Neuronal stem cell (in vitro differentiated cells): Measurements from ENCODE around the gene TCEAL4.

ENCODE experiments used
- DNase-seq: peaks from one replicate; pipeline ENCODE4 v3.0.0-alpha.2; 2013; ENCODE audit warnings: low spot score
- H2AFZ ChIP-seq: one replicate; pipeline ENCODE4 v1.6.1; 2013; ENCODE audit warnings: mild to moderate bottlenecking, low read length, inconsistent platforms
- H2AK5ac ChIP-seq: 2 replicates; pipeline ENCODE4 v1.6.1; 2013; ENCODE audit warnings: low read depth, mild to moderate bottlenecking, inconsistent platforms, low read length, moderate library complexity, mixed read lengths
- H2BK120ac ChIP-seq: 2 replicates; pipeline ENCODE4 v1.6.1; 2013; ENCODE audit warnings: low read depth, mild to moderate bottlenecking, inconsistent platforms, low read length, moderate library complexity, mixed read lengths
- H2BK12ac ChIP-seq: one replicate; pipeline ENCODE4 v1.6.1; 2013; ENCODE audit warnings: low read length, inconsistent platforms
- H2BK15ac ChIP-seq: 2 replicates; pipeline ENCODE4 v1.6.1; 2013; ENCODE audit warnings: mild to moderate bottlenecking, low read length, inconsistent platforms, mixed read lengths
- H2BK5ac ChIP-seq: one replicate; pipeline ENCODE4 v1.6.1; 2013; ENCODE audit warnings: inconsistent platforms, mild to moderate bottlenecking, low read length, moderate library complexity
- H3K14ac ChIP-seq: one replicate; pipeline ENCODE4 v1.6.1; 2013; ENCODE audit warnings: low read length, inconsistent platforms
- H3K18ac ChIP-seq: 2 replicates; pipeline ENCODE4 v1.6.1; 2013; ENCODE audit warnings: low read length, inconsistent platforms
- H3K23ac ChIP-seq: 2 replicates; pipeline ENCODE4 v1.6.1; 2013; ENCODE audit warnings: low read depth, mild to moderate bottlenecking, mixed read lengths, low read length, inconsistent platforms; ENCODE audit not compliant: poor library complexity
- H3K27ac ChIP-seq: replicated peaks from 3 replicates; pipeline ENCODE4 v1.5.1; 2013; ENCODE audit warnings: low read length, inconsistent platforms
- H3K27me3 ChIP-seq, 3 experiments: 2 replicates each; pipeline ENCODE4 v1.6.1; 2013; ENCODE audit warnings: low read length in 3 of 3, mild to moderate bottlenecking in 2 of 3, inconsistent platforms in 1 of 3, low read depth in 1 of 3, mixed read lengths in 1 of 3, moderate library complexity in 1 of 3; ENCODE audit not compliant: control insufficient read depth in 3 of 3, insufficient read depth in 3 of 3
- H3K36me3 ChIP-seq, 2 donors: replicated peaks in 1 of 2; 2 replicates each; pipeline ENCODE4 v1.6.1; 2013; ENCODE audit warnings: low read length in 2 of 2; ENCODE audit not compliant: control insufficient read depth in 2 of 2, insufficient read depth in 2 of 2
- H3K4ac ChIP-seq: 2 replicates; pipeline ENCODE4 v1.6.1; 2013; ENCODE audit warnings: inconsistent platforms, mild to moderate bottlenecking, low read length, moderate library complexity
- H3K4me1 ChIP-seq, 2 donors: 1 replicate in 1 of 2; 2 replicates in 1 of 2; pipeline ENCODE4 v1.6.1; 2013; ENCODE audit warnings: low read length in 2 of 2, low read depth in 1 of 2; ENCODE audit not compliant: control insufficient read depth in 2 of 2, insufficient read depth in 1 of 2
- H3K4me2 ChIP-seq: one replicate; pipeline ENCODE4 v1.6.1; 2013; ENCODE audit warnings: mild to moderate bottlenecking, low read length, inconsistent platforms; ENCODE audit not compliant: insufficient read depth, poor library complexity, severe bottlenecking
- H3K4me3 ChIP-seq, 2 donors: 2 replicates each; pipeline ENCODE4 v1.5.1; 2013; ENCODE audit warnings: low read length in 2 of 2, mild to moderate bottlenecking in 2 of 2, inconsistent platforms in 1 of 2, moderate library complexity in 1 of 2
- H3K79me1 ChIP-seq: one replicate; pipeline ENCODE4 v1.6.1; 2013; ENCODE audit warnings: low read depth, mild to moderate bottlenecking, inconsistent platforms, low read length, moderate library complexity
- H3K9ac ChIP-seq: one replicate; pipeline ENCODE4 v1.6.1; 2013; ENCODE audit warnings: mild to moderate bottlenecking, low read depth, low read length, inconsistent platforms; ENCODE audit not compliant: poor library complexity
- H3K9me3 ChIP-seq, 2 donors: replicated peaks in 1 of 2; 2 replicates each; pipeline versions ENCODE3 to v1.6.1; 2013; ENCODE audit warnings: low read length in 2 of 2, mild to moderate bottlenecking in 2 of 2, inconsistent platforms in 1 of 2, low read depth in 1 of 2, mixed read lengths in 1 of 2, moderate library complexity in 1 of 2; ENCODE audit not compliant: control insufficient read depth in 2 of 2, insufficient read depth in 1 of 2
- H4K8ac ChIP-seq: one replicate; pipeline ENCODE4 v1.6.1; 2013; ENCODE audit warnings: low read depth, mild to moderate bottlenecking, inconsistent platforms, low read length, moderate library complexity
- H4K91ac ChIP-seq: one replicate; pipeline ENCODE4 v1.6.1; 2013; ENCODE audit warnings: low read length, low read depth, mild to moderate bottlenecking, inconsistent platforms; ENCODE audit not compliant: poor library complexity
- WGBS, 2 donors: extraction: QIAGEN DNeasy Blood & Tissue Kit; methylation state at CpG; one replicate each; pipeline ENCODE4 v1.1.7; 2013; ENCODE audit warnings: missing lambda C conversion rate in 2 of 2, mixed read lengths in 1 of 2; ENCODE audit not compliant: insufficient read length in 2 of 2, insufficient replicate concordance in 1 of 2; ENCODE audit errors: extremely low coverage in 2 of 2; 5-methylcytosine and 5-hydroxymethylcytosine counted together

TCEAL4 gene

GRCh38 chrX:103560256-103560655, 25.1 kb upstream of the TCEAL4 start:
- Histone ChIP-seq H3K18ac (no peak overlapping the region), H3K4me3 (no peak overlapping the region), H3K4ac (no peak overlapping the region), H3K9ac (no peak overlapping the region), H2BK5ac (no peak overlapping the region), H3K4me2 (no peak overlapping the region), H3K9me3 (no peaks in the 10 kb centered on the region), H3K4me1 (no peaks in the 10 kb centered on the region), H3K27ac (no peak overlapping the region), H4K91ac (no peak overlapping the region), H3K36me3 (no peaks in the 10 kb centered on the region), H2AK5ac (no peak overlapping the region), H3K79me1 (no peaks in the 10 kb centered on the region), H4K8ac (no peak overlapping the region), H2BK12ac (no peak overlapping the region), H2BK120ac (no peak overlapping the region), H3K23ac (no peak overlapping the region), H2BK15ac (no peak overlapping the region), H2AFZ (no peak overlapping the region), H3K14ac (no peak overlapping the region), H3K27me3 (no peaks in the 10 kb centered on the region)
- no peak for DNase-seq
- no CpG with 5 or more reads among the region's 1 CpG for WGBS, 2 donors

DNA sequence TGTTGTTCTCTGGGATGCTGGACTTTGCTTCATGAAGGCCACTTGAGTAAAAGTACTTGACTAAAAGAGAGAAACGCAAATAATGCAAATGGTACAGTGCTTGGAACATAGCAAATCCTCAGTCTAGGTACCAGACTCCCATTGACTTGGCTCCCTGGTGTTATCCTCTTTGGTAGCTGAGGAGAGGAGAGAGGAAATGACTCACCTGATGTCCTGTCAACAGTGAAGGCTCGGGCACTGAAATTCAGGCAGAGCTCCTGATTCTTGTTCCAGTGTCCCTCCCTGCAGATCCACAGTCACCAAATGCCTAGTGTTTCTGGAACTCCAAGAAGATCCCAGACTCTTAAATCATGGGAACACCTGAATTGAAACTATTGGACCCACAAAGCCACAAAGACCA, 22.5 kb upstream of the TCEAL4 start:
- Histone ChIP-seq H3K79me1 (no peaks in the 10 kb centered on the region), H4K8ac (no peak overlapping the region), H3K18ac (no peak overlapping the region), H3K27ac (no peak overlapping the region), H2BK12ac (no peak overlapping the region), H2AFZ (no peak overlapping the region), H3K4me2 (no peak overlapping the region), H3K4ac (no peak overlapping the region), H2BK5ac (no peak overlapping the region), H2BK120ac (no peak overlapping the region), H3K4me3 (no peak overlapping the region), H2AK5ac (no peak overlapping the region), H3K9me3 (no peaks in the 10 kb centered on the region), H2BK15ac (no peak overlapping the region), H3K27me3 (no peaks in the 10 kb centered on the region), H4K91ac (no peak overlapping the region), H3K14ac (no peak overlapping the region), H3K9ac (no peak overlapping the region), H3K4me1 (no peaks in the 10 kb centered on the region), H3K36me3 (no peaks in the 10 kb centered on the region), H3K23ac (no peak overlapping the region)
- no CpG with 5 or more reads among the region's 2 CpGs for WGBS, 2 donors
- no peak for DNase-seq

DNA sequence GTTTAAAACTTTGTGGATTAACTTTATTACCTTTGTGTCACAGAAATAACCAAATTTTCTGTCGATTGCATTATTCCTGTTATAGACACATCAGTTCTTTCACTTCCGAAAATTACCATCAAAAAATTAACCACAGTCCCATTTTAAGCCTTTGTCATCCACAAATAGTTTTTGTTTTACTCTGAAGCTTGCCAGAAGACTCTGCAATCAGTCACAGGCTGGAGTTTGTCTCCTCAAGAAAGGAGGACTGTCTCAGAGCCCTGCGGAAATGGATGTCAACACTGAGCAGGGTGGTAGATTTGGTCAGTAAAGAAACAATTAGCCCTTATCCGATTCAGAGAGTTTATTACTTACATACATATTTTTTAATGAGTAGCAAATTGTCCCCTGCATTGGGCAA, 20.1 kb upstream of the TCEAL4 start:
- no peaks in the 10 kb centered on the region for H3K9me3 ChIP-seq
- H2BK120ac ChIP-seq = no peak overlapping the region
- H3K4me3 ChIP-seq = no peak overlapping the region
- no peak overlapping the region for H4K8ac ChIP-seq
- H3K27ac ChIP-seq = no peak overlapping the region
- no peak overlapping the region for H2BK5ac ChIP-seq
- no peak overlapping the region for H3K9ac ChIP-seq
- no peak overlapping the region for H3K18ac ChIP-seq
- no peak for DNase-seq
- H3K4me2 ChIP-seq = no peak overlapping the region
- no CpG with 5 or more reads among the region's 4 CpGs for WGBS, 2 donors
- H3K4ac ChIP-seq = no peak overlapping the region
- no peaks in the 10 kb centered on the region for H3K27me3 ChIP-seq
- H3K36me3 ChIP-seq = no peaks in the 10 kb centered on the region
- H2AK5ac ChIP-seq = no peak overlapping the region
- no peak overlapping the region for H2AFZ ChIP-seq
- no peak overlapping the region for H3K14ac ChIP-seq
- no peak overlapping the region for H3K23ac ChIP-seq
- no peak overlapping the region for H4K91ac ChIP-seq
- H2BK15ac ChIP-seq = no peak overlapping the region
- H3K79me1 ChIP-seq = no peaks in the 10 kb centered on the region
- H2BK12ac ChIP-seq = no peak overlapping the region
- H3K4me1 ChIP-seq = no peaks in the 10 kb centered on the region

GRCh38 chrX:103565752-103566151, 19.6 kb upstream of the TCEAL4 start:
- Histone ChIP-seq H3K27ac (no peak overlapping the region), H3K18ac (no peak overlapping the region), H4K91ac (no peak overlapping the region), H3K9me3 (no peaks in the 10 kb centered on the region), H3K9ac (no peak overlapping the region), H2BK5ac (no peak overlapping the region), H3K27me3 (no peaks in the 10 kb centered on the region), H3K4ac (no peak overlapping the region), H3K4me2 (no peak overlapping the region), H3K4me1 (no peaks in the 10 kb centered on the region), H3K36me3 (no peaks in the 10 kb centered on the region), H2BK12ac (no peak overlapping the region), H2BK120ac (no peak overlapping the region), H3K79me1 (no peaks in the 10 kb centered on the region), H3K23ac (no peak overlapping the region), H3K4me3 (no peak overlapping the region), H2AFZ (no peak overlapping the region), H2BK15ac (no peak overlapping the region), H2AK5ac (no peak overlapping the region), H4K8ac (no peak overlapping the region), H3K14ac (no peak overlapping the region)
- WGBS, 2 donors = no CpG with 5 or more reads among the region's 1 CpG
- DNase-seq = no peak
